Kidney epithelial cell (primary cell): Measurements from ENCODE around the gene HCFC2. TPM values are rescaled to one million over a fixed set of nuclear protein-coding genes. Genes with fewer than 3 reads are reported as not detected.
A peak's percentile ranks its signal among the peaks of the same experiment; 100 is the strongest.

Experiments used
- DNase-seq: peaks from one replicate; pipeline ENCODE4 v3.0.0-alpha.2; 2010; ENCODE audit warnings: low read depth
- H3K27me3 ChIP-seq: 2 replicates; pipeline ENCODE4 v1.6.0; 2011; ENCODE audit warnings: low read length; ENCODE audit not compliant: control insufficient read depth, insufficient read depth
- H3K36me3 ChIP-seq: 2 replicates; pipeline ENCODE4 v1.5.1; 2011; ENCODE audit warnings: low read length; ENCODE audit not compliant: control insufficient read depth, insufficient read depth
- H3K4me3 ChIP-seq: 2 replicates; pipeline ENCODE4 v1.5.1; 2011; ENCODE audit warnings: low read depth, mild to moderate bottlenecking, control low read depth, low read length
- CTCF ChIP-seq: IDR thresholded peaks from 2 replicates; pipeline ENCODE4 v1.5.1; 2011; ENCODE audit warnings: mild to moderate bottlenecking, moderate library complexity, low read length, control low read depth, inconsistent platforms; ENCODE audit not compliant: insufficient read depth, poor library complexity, severe bottlenecking
- total RNA-seq: library from RNA; depleted of rRNA; stranded (reverse); fragments of >200 nt; gene quantifications from 2 replicates; pipeline ENCODE4 v1.2.3, GENCODE V29; 2015

Gene HCFC2
- total RNA-seq, 1 donor from 2014 or later, result 7.4 TPM

GRCh38 chr12:104121001-104121400 lies 56.7 kb downstream of the HCFC2 start:
- DNase-seq, result peak; percentile 4
- no peak overlapping the region for H3K4me3 ChIP-seq
- H3K36me3 ChIP-seq, result no peaks in the 10 kb centered on the region
- no peak for TF ChIP-seq CTCF
- no peaks in the 10 kb centered on the region for H3K27me3 ChIP-seq

- Histone ChIP-seq H3K4me3 (no peak overlapping the region), H3K36me3 (no peaks in the 10 kb centered on the region), H3K27me3 (no peaks in the 10 kb centered on the region)
- TF ChIP-seq CTCF, result no peak
- no peak for DNase-seq
Observed at GRCh38 chr12:104122298-104122697, 58.0 kb downstream of the HCFC2 start.

GRCh38 chr12:104126548-104126947 lies 62.2 kb downstream of the HCFC2 start:
- no peak for TF ChIP-seq CTCF
- Histone ChIP-seq H3K27me3 (no peaks in the 10 kb centered on the region), H3K4me3 (no peak overlapping the region), H3K36me3 (no peaks in the 10 kb centered on the region)
- no peak for DNase-seq

- peaks cover 2% of the 10 kb centered on the region for H3K36me3 ChIP-seq
- no peak for DNase-seq
- no peak for TF ChIP-seq CTCF
Observed at GRCh38 chr12:104130760-104131159, 66.4 kb downstream of the HCFC2 start.

GRCh38 chr12:104131609-104132008 lies 67.3 kb downstream of the HCFC2 start:
- no peak for DNase-seq
- Histone ChIP-seq H3K36me3 (peaks cover 2% of the 10 kb centered on the region), H3K27me3 (no peaks in the 10 kb centered on the region)

More at GRCh38 chr12:104130760-104131159, 66.4 kb downstream of the HCFC2 start:
- Histone ChIP-seq H3K4me3 (no peak overlapping the region), H3K27me3 (no peaks in the 10 kb centered on the region)

More at GRCh38 chr12:104131609-104132008, 67.3 kb downstream of the HCFC2 start:
- H3K4me3 ChIP-seq, result no peak overlapping the region
- TF ChIP-seq CTCF, result no peak
